Lower lobe of right lung (tissue), 2 donors: ENCODE measurements around the gene RBM46. TPM values are rescaled to one million over a fixed set of nuclear protein-coding genes. Genes with fewer than 3 reads are reported as not detected.

Experiments
- ATAC-seq, 2 donors: fragments of 200-7000 bp; cut with Tn5 transposase; one replicate each; pipeline ENCODE4 v1.9.1; 2020 to 2022; ENCODE audit warnings: mild to moderate bottlenecking in 2 of 2, moderate library complexity in 2 of 2
- DNase-seq: peaks from one replicate; pipeline ENCODE4 v3.0.0-alpha.2; 2020
- H3K27ac ChIP-seq: fragments of 200-600 bp; one replicate; pipeline ENCODE4 v1.8.0; 2022
- H3K27me3 ChIP-seq: fragments of 200-600 bp; one replicate; pipeline ENCODE4 v1.8.0; 2022; ENCODE audit warnings: low read depth
- H3K36me3 ChIP-seq: fragments of 200-600 bp; one replicate; pipeline ENCODE4 v1.8.0; 2022; ENCODE audit warnings: mild to moderate bottlenecking
- H3K4me1 ChIP-seq: fragments of 200-600 bp; one replicate; pipeline ENCODE4 v1.8.0; 2022
- H3K4me3 ChIP-seq: fragments of 200-600 bp; one replicate; pipeline ENCODE4 v1.8.0; 2022; ENCODE audit warnings: mild to moderate bottlenecking
- H3K9me3 ChIP-seq: fragments of 200-600 bp; one replicate; pipeline ENCODE4 v1.8.0; 2022
- CTCF ChIP-seq: fragments of 200-600 bp; IDR thresholded peaks from one replicate; pipeline ENCODE4 v1.8.0; 2022; ENCODE audit warnings: antibody characterized with exemption, mild to moderate bottlenecking
- intact Hi-C: fragments of 100-400 bp; cut with DNase I; formaldehyde crosslinking; loops from one replicate; pipeline ENCODE4 v1.11.0; 2022
- total RNA-seq: library from RNA; stranded (reverse); fragmentation: NEBNext Ultra II Directional; extraction: Animal tissue kit (Norgen Biotek cat#: 25700); gene quantifications from one replicate; pipeline ENCODE4 v1.2.1, GENCODE V29; 2021
- donor health status: DM: no; HTN: yes; CAD: no; lungs with severe emphysema.

RBM46 gene
- total RNA-seq, 1 donor from 2014 or later, result not detected

GRCh38 chr4:154781983-154782293, 866 bp downstream of the RBM46 start:
- H3K27me3 ChIP-seq, result peaks cover 13% of the 10 kb centered on the region
- ATAC-seq (no peak), DNase-seq (no peak)
- no peak overlapping the region for H3K27ac ChIP-seq
- H3K4me3 ChIP-seq, result no peak overlapping the region
- H3K9me3 ChIP-seq, result no peaks in the 10 kb centered on the region
- H3K36me3 ChIP-seq, result no peaks in the 10 kb centered on the region
- intact Hi-C loops, result no loop called here
- no peaks in the 10 kb centered on the region for H3K4me1 ChIP-seq
- TF ChIP-seq CTCF, result no peak

GRCh38 chr4:154807042-154807630, 26.1 kb downstream of the RBM46 start:
- Histone ChIP-seq H3K27me3 (no peaks in the 10 kb centered on the region), H3K4me3 (no peak overlapping the region), H3K36me3 (no peaks in the 10 kb centered on the region), H3K4me1 (no peaks in the 10 kb centered on the region), H3K27ac (no peak overlapping the region), H3K9me3 (no peaks in the 10 kb centered on the region)
- TF ChIP-seq CTCF, result peak; percentile 42
- intact Hi-C loops, result no loop called here
- DNase-seq (no peak), ATAC-seq (no peak)

- no peak for ATAC-seq
- intact Hi-C loops, result no loop called here
- Histone ChIP-seq H3K27me3 (no peaks in the 10 kb centered on the region), H3K36me3 (no peaks in the 10 kb centered on the region), H3K4me1 (no peaks in the 10 kb centered on the region), H3K4me3 (no peak overlapping the region), H3K27ac (no peak overlapping the region), H3K9me3 (no peaks in the 10 kb centered on the region)
- DNase-seq, result no peak
- no peak for TF ChIP-seq CTCF
These were observed 37.2 kb downstream of the RBM46 start for GRCh38 chr4:154818230-154818629.

- DNase-seq, result no peak
- TF ChIP-seq CTCF, result no peak
- no peak overlapping the region for H3K4me3 ChIP-seq
- H3K4me1 ChIP-seq, result no peaks in the 10 kb centered on the region
- ATAC-seq, result no peak
- H3K27me3 ChIP-seq, result no peaks in the 10 kb centered on the region
- no peaks in the 10 kb centered on the region for H3K36me3 ChIP-seq
- intact Hi-C loops, result no loop called here
- H3K27ac ChIP-seq, result no peak overlapping the region
- H3K9me3 ChIP-seq, result no peaks in the 10 kb centered on the region
These were observed 41.7 kb downstream of the RBM46 start for GRCh38 chr4:154822775-154823174.

- no peak overlapping the region for H3K4me3 ChIP-seq
- H3K27ac ChIP-seq, result no peak overlapping the region
- intact Hi-C loops, result no loop called here
- H3K36me3 ChIP-seq, result no peaks in the 10 kb centered on the region
- ATAC-seq, result no peak
- H3K9me3 ChIP-seq, result no peaks in the 10 kb centered on the region
- H3K27me3 ChIP-seq, result no peaks in the 10 kb centered on the region
- TF ChIP-seq CTCF, result no peak
- no peaks in the 10 kb centered on the region for H3K4me1 ChIP-seq
- DNase-seq, result no peak
These were observed 55.0 kb downstream of the RBM46 start for GRCh38 chr4:154836030-154836429.

- H3K9me3 ChIP-seq, result no peaks in the 10 kb centered on the region
- no peaks in the 10 kb centered on the region for H3K36me3 ChIP-seq
- no peak for TF ChIP-seq CTCF
- H3K27ac ChIP-seq, result no peak overlapping the region
- no peaks in the 10 kb centered on the region for H3K27me3 ChIP-seq
- DNase-seq (no peak), ATAC-seq (no peak)
- no peak overlapping the region for H3K4me3 ChIP-seq
- no peaks in the 10 kb centered on the region for H3K4me1 ChIP-seq
- intact Hi-C loops, result no loop called here
These were observed 55.4 kb downstream of the RBM46 start for GRCh38 chr4:154836513-154836912.
